Liver (tissue), 3 donors: Measurements from ENCODE around the gene SOWAHA.

Experiments
- CTCF ChIP-seq: fragments of 150-350 bp; IDR thresholded peaks from 2 replicates; pipeline ENCODE4 v1.5.1; 2017; ENCODE audit warnings: improper control_type of control experiment, low read depth, low read length; ENCODE audit not compliant: missing input control
- FOXA2 ChIP-seq: IDR thresholded peaks from 2 replicates; pipeline ENCODE4 v1.6.1; 2016; ENCODE audit warnings: antibody characterized with exemption
- GABPA ChIP-seq, 2 donors: IDR thresholded peaks in 1 of 2; conservative IDR thresholded peaks in 1 of 2; 2 replicates each; pipeline ENCODE4 v1.6.1; 2016; ENCODE audit warnings: antibody characterized with exemption in 2 of 2, mild to moderate bottlenecking in 1 of 2, moderate library complexity in 1 of 2
- RAD21 ChIP-seq, 2 donors: IDR thresholded peaks; 2 replicates each; pipeline ENCODE4 v1.6.1; 2016; ENCODE audit warnings: antibody characterized with exemption in 2 of 2, mild to moderate bottlenecking in 2 of 2
- RXRA ChIP-seq, 2 donors: IDR thresholded peaks; 2 replicates each; pipeline ENCODE4 v1.6.1; 2017 to 2018; ENCODE audit warnings: antibody characterized with exemption in 2 of 2, mild to moderate bottlenecking in 1 of 2
- SP1 ChIP-seq: IDR thresholded peaks from 2 replicates; pipeline ENCODE4 v1.6.1; 2018; ENCODE audit warnings: antibody characterized with exemption, mild to moderate bottlenecking
- TAF1 ChIP-seq: conservative IDR thresholded peaks from 2 replicates; pipeline ENCODE4 v1.6.1; 2016; ENCODE audit warnings: antibody characterized with exemption, mild to moderate bottlenecking
- YY1 ChIP-seq: IDR thresholded peaks from 2 replicates; pipeline ENCODE4 v1.6.1; 2016; ENCODE audit warnings: antibody characterized with exemption, mild to moderate bottlenecking
- ZBTB33 ChIP-seq: IDR thresholded peaks from 2 replicates; pipeline ENCODE4 v1.6.1; 2016; ENCODE audit warnings: antibody characterized with exemption
- TF ChIP-seq, protein P1 (sequence below): IDR thresholded peaks from 2 replicates; pipeline ENCODE4 v1.6.1; 2016; ENCODE audit warnings: antibody characterized with exemption
- TF ChIP-seq, protein P2 (sequence below): IDR thresholded peaks from 2 replicates; pipeline ENCODE4 v1.6.1; 2016; ENCODE audit warnings: antibody characterized with exemption, mild to moderate bottlenecking
- donor health status: healthy.
- donor health status: healthy.

- TF ChIP-seq CTCF (no peak), TAF1 (no peak), FOXA2 (no peak), RAD21 (IDR thresholded peaks at IDR 0.05) (no peak), YY1 (no peak), GABPA (IDR thresholded peaks at IDR 0.05 in 1 of 2, conservative IDR thresholded peaks at IDR 0.05 in 1 of 2) (no peak), RXRA (IDR thresholded peaks at IDR 0.05) (no peak), ZBTB33 (no peak), SP1 (no peak)
- TF ChIP-seq, protein P1, sequence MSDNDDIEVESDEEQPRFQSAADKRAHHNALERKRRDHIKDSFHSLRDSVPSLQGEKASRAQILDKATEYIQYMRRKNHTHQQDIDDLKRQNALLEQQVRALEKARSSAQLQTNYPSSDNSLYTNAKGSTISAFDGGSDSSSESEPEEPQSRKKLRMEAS: no peak
- TF ChIP-seq, protein P2, sequence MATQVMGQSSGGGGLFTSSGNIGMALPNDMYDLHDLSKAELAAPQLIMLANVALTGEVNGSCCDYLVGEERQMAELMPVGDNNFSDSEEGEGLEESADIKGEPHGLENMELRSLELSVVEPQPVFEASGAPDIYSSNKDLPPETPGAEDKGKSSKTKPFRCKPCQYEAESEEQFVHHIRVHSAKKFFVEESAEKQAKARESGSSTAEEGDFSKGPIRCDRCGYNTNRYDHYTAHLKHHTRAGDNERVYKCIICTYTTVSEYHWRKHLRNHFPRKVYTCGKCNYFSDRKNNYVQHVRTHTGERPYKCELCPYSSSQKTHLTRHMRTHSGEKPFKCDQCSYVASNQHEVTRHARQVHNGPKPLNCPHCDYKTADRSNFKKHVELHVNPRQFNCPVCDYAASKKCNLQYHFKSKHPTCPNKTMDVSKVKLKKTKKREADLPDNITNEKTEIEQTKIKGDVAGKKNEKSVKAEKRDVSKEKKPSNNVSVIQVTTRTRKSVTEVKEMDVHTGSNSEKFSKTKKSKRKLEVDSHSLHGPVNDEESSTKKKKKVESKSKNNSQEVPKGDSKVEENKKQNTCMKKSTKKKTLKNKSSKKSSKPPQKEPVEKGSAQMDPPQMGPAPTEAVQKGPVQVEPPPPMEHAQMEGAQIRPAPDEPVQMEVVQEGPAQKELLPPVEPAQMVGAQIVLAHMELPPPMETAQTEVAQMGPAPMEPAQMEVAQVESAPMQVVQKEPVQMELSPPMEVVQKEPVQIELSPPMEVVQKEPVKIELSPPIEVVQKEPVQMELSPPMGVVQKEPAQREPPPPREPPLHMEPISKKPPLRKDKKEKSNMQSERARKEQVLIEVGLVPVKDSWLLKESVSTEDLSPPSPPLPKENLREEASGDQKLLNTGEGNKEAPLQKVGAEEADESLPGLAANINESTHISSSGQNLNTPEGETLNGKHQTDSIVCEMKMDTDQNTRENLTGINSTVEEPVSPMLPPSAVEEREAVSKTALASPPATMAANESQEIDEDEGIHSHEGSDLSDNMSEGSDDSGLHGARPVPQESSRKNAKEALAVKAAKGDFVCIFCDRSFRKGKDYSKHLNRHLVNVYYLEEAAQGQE: no peak
Measured at GRCh38 chr5:132774406-132774805, 38.7 kb upstream of the SOWAHA start.
